BLaER1 (cell line): ENCODE measurements around the gene GPR62.

Experiments
- H3K27ac ChIP-seq: shearing (Covaris generic); formaldehyde crosslinking; 2 replicates; pipeline ENCODE4 v1.8.1; 2022
- H3K27me3 ChIP-seq: shearing (Covaris generic); formaldehyde crosslinking; 2 replicates; pipeline ENCODE4 v1.8.1; 2022
- H3K36me3 ChIP-seq: shearing (Covaris generic); formaldehyde crosslinking; 2 replicates; pipeline ENCODE4 v1.8.1; 2022
- H3K4me1 ChIP-seq: shearing (Covaris generic); formaldehyde crosslinking; 2 replicates; pipeline ENCODE4 v1.8.1; 2022
- H3K4me2 ChIP-seq: shearing (Covaris generic); formaldehyde crosslinking; 2 replicates; pipeline ENCODE4 v1.8.1; 2022
- H3K4me3 ChIP-seq: shearing (Covaris generic); formaldehyde crosslinking; 2 replicates; pipeline ENCODE4 v1.8.1; 2022
- H3K9ac ChIP-seq: shearing (Covaris generic); formaldehyde crosslinking; 2 replicates; pipeline ENCODE4 v1.8.1; 2022
- H3K9me3 ChIP-seq: shearing (Covaris generic); formaldehyde crosslinking; 2 replicates; pipeline ENCODE4 v1.8.1; 2022
- H4K20me1 ChIP-seq: shearing (Covaris generic); formaldehyde crosslinking; 2 replicates; pipeline ENCODE4 v1.8.1; 2022
- Cebpa-rat ChIP-seq: shearing (Covaris generic); IDR thresholded peaks from 2 replicates; pipeline ENCODE4 v1.8.1; 2022

Gene GPR62

DNA sequence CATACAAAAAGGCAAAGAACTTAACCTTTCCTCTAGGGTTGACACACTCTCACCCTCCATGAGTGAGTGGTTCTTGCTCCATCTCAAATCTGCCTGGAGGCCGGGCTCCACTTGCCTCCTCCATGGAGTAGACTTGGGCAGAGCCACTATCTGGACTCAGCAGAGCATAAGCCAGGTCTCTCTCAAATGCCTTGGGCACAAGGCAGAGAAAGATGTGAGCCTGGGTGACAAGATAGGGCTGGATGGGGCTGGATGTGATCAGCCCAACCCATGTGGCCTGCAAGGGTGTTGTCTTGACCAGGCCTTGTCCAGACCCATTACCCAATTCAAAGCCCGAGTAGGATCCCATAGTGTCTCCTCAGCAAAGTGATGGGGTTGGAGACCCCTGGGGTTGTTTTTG is 44.7 kb downstream of the GPR62 start:
- peak overlapping the region; percentile 23; the same call in 1 of the 2 replicates for H3K9ac ChIP-seq
- H3K27me3 ChIP-seq: no peaks in the 10 kb centered on the region
- peaks cover 39% of the 10 kb centered on the region for H3K4me1 ChIP-seq
- H3K9me3 ChIP-seq: no peaks in the 10 kb centered on the region
- H3K4me3 ChIP-seq: no peak overlapping the region
- no peak for TF ChIP-seq Cebpa-rat
- 0 out of 2 replicates have a peak overlapping the region, but pooled peaks have one; percentile 20 for H3K4me2 ChIP-seq
- peaks cover 3% of the 10 kb centered on the region for H3K36me3 ChIP-seq
- H4K20me1 ChIP-seq: peaks cover 1% of the 10 kb centered on the region; the same call in 1 of the 2 replicates
- H3K27ac ChIP-seq: peak overlapping the region; percentile 21; the same call in 1 of the 2 replicates

DNA sequence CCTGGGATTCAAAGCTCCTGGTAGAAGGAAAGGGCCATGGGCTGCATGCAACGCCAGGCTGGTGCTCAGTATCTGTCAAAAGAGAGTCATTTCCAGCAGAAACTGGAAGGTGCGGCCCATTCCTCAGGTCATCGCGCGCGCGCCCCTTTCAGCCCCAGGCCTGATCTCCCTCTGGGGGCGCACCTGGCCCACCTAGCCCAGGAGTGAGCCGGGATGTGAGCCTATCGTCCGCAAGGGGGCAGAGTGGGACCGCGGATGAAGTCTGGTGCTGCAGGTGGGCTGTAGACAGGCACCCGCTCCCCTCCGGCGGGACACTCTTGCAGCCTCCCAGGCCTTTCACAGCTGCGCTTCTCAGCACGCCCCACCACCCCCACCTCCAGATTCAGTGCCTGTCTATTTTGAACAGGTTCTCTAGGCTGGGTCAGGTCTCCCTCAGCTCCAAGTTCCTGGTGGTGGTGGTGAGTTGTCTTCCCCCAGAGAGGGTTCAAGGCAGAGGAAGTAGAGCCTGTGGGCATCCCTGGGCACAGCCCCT is 46.3 kb downstream of the GPR62 start:
- TF ChIP-seq Cebpa-rat: no peak
- H3K9ac ChIP-seq: 0 out of 2 replicates have a peak overlapping the region, but pooled peaks have one; percentile 4
- peak overlapping the region; percentile 67 for H3K4me2 ChIP-seq

DNA sequence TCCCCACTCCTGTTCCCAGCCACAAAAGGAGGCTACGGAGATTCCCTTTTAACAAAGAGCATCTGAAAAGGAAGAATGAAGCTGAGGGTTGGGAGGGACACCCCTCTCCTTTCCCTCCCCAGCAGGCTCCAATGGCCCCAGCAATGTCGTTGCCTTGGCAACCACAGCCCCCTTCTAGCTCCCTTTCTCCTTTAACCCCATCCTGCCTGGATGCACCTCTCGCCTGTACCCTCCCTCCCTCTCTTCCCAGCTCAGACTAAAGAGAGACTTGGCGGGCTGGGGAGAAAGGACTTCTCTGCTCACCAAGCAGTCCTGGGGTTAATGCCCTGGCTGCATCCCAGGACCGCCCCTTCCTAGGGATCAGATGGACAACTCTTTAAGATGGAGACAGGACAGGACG is 47.6 kb downstream of the GPR62 start:
- H3K27ac ChIP-seq: no peak overlapping the region
- H3K4me2 ChIP-seq: no peak overlapping the region
- H3K4me1 ChIP-seq: peaks cover 55% of the 10 kb centered on the region
- no peaks in the 10 kb centered on the region for H3K9me3 ChIP-seq
- H3K36me3 ChIP-seq: no peaks in the 10 kb centered on the region
- peak overlapping the region; percentile 4; the same call in 1 of the 2 replicates for H3K9ac ChIP-seq
- no peaks in the 10 kb centered on the region for H3K27me3 ChIP-seq
- no peak for TF ChIP-seq Cebpa-rat
- no peak overlapping the region for H3K4me3 ChIP-seq
- no peaks in the 10 kb centered on the region for H4K20me1 ChIP-seq

More for the DNA sequence above, 46.3 kb downstream of the GPR62 start:
- H3K36me3 ChIP-seq: no peaks in the 10 kb centered on the region
- no peaks in the 10 kb centered on the region for H3K27me3 ChIP-seq
- no peaks in the 10 kb centered on the region for H4K20me1 ChIP-seq
- H3K27ac ChIP-seq: no peak overlapping the region
- H3K4me1 ChIP-seq: peaks cover 51% of the 10 kb centered on the region
- H3K9me3 ChIP-seq: no peaks in the 10 kb centered on the region
- no peak overlapping the region for H3K4me3 ChIP-seq

DNA sequence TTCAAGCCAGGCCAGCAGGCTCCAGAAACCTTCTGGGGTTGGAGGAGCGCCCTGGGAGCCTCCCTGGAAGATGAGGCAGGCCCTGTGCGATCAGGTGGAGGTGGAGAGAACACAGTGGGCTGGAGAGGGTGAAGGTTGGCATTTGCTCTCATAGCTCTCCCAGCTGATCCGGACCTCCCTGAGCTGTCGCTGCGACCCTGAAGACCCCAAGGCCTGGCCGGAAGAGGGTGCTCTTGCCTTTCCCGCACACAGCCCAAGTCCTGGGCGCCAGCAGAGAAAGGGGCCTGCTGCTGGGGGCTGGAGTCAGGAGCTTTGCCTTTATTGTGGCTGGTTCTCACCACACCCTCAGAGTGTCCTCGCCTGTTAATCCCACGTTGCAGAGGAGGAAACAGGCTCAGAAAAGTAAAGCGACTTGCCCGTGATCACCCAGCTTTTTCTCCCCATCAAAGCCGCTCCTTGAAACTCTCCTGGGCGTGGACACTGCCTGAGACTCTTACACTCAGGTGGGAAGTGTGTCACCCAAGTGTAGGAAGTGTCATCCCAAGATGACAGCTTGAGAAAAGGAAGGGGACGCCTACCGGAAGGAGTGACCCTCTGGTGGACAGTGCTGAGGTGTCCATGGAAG is 49.1 kb downstream of the GPR62 start:
- Histone ChIP-seq H4K20me1 (no peaks in the 10 kb centered on the region), H3K36me3 (no peaks in the 10 kb centered on the region), H3K27ac (no peak overlapping the region), H3K4me2 (peak overlapping the region; percentile 76), H3K4me3 (no peak overlapping the region), H3K9ac (peak overlapping the region; percentile 48; the same call in 1 of the 2 replicates), H3K27me3 (no peaks in the 10 kb centered on the region), H3K9me3 (no peaks in the 10 kb centered on the region), H3K4me1 (peaks cover 55% of the 10 kb centered on the region)
- no peak for TF ChIP-seq Cebpa-rat

DNA sequence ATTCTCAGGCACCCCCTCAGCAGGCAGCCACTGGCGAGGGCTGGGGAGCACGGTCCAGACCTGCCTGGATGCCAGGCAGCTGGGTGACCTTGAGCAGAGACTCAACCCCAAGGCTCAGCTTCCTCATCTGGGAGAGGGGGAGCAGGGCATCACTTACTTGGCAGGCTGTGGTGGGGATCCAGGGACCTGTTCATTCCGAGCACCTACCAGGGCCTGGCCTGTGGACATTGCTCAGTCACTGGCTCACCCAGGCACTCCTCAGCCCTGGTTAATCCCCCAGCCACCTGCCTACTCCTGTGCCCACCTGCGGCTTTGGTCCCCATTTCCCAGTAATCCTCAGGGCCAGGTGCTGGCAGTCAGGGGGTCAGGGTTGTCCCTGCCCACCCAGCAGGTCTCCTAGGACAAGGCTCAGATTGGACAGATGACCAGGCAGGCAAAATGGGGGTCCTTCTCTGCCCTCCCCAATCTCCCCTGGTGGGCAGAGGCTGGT is 49.8 kb downstream of the GPR62 start:
- H3K36me3 ChIP-seq: no peaks in the 10 kb centered on the region
- peaks cover 54% of the 10 kb centered on the region for H3K4me1 ChIP-seq
- no peak for TF ChIP-seq Cebpa-rat
- no peak overlapping the region for H3K4me3 ChIP-seq
- peak overlapping the region; percentile 48 for H3K9ac ChIP-seq
- peak overlapping the region; percentile 64 for H3K27ac ChIP-seq
- H3K9me3 ChIP-seq: no peaks in the 10 kb centered on the region
- H4K20me1 ChIP-seq: no peaks in the 10 kb centered on the region
- H3K27me3 ChIP-seq: no peaks in the 10 kb centered on the region
- H3K4me2 ChIP-seq: peak overlapping the region; percentile 76

DNA sequence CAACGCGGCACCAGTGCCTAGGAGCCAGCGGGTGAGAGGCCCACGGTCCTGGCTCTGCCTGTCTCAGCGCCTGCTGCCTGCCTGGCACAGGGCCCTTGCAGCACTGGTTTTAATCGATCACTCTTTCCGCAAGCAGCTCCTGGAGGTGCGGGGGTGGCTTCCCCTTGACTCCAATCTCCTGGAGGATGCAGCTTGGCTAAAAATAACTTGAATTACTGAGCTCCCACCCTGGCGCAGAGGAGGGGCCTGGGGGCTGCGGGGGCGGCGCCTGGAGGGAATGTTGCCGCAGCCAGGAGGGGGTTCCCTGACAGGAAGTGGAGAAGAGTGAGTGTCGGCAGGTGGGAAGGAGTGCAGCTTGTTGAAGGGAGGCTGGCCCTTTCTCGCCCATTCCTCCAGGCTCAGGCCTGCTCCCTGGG is 50.4 kb downstream of the GPR62 start:
- peak overlapping the region; percentile 76 for H3K4me2 ChIP-seq
- no peak overlapping the region for H3K4me3 ChIP-seq
- no peaks in the 10 kb centered on the region for H3K27me3 ChIP-seq
- TF ChIP-seq Cebpa-rat: no peak
- no peaks in the 10 kb centered on the region for H3K9me3 ChIP-seq
- no peaks in the 10 kb centered on the region for H4K20me1 ChIP-seq
- H3K27ac ChIP-seq: peak overlapping the region; percentile 64
- H3K4me1 ChIP-seq: peaks cover 48% of the 10 kb centered on the region
- no peaks in the 10 kb centered on the region for H3K36me3 ChIP-seq
- H3K9ac ChIP-seq: peak overlapping the region; percentile 48

DNA sequence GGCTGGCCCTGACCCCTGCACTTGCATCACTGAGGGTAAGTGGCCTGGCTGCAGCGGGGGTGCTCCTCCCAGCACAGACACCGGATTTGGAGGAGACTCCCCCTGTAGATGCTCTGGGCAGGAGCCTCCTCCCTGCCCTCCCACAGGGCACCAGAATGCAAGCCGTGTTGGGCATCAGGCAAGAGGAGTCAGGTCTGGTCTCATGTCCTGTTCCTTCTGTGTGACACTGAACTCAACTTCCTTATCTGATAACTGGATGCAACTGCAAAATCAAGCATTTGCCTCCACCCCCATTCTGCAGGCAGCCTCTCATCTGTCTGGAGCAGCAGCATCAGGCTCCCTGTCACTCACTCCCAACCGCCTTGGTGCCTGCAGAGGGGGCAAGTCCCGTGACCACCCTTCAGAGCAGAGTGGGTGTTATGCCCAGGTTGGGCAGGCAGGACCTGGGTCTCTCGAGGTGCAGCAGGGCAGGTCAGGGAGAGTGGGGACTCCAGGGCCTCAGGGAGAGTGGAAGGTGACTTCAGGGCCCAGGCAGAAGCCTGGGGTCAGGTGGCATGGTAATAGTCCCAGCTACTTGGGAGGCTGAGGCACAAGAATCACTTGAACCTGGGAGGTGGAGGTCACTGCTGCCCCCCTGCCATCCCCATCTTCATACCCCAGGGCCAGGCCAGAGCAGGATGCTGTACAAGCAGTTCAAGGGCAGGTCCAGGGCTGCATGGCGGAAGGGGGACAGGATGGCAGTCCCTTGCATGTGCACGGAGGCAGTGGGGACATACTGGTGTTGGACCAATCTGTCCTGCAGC is 51.0 kb downstream of the GPR62 start:
- Histone ChIP-seq H3K36me3 (no peaks in the 10 kb centered on the region), H3K9ac (peak overlapping the region; percentile 48), H3K9me3 (no peaks in the 10 kb centered on the region), H3K4me2 (peak overlapping the region; percentile 76), H3K27me3 (no peaks in the 10 kb centered on the region), H3K27ac (0 out of 2 replicates have a peak overlapping the region, but pooled peaks have one; percentile 64), H3K4me1 (peaks cover 46% of the 10 kb centered on the region), H3K4me3 (no peak overlapping the region), H4K20me1 (no peaks in the 10 kb centered on the region)
- no peak for TF ChIP-seq Cebpa-rat

DNA sequence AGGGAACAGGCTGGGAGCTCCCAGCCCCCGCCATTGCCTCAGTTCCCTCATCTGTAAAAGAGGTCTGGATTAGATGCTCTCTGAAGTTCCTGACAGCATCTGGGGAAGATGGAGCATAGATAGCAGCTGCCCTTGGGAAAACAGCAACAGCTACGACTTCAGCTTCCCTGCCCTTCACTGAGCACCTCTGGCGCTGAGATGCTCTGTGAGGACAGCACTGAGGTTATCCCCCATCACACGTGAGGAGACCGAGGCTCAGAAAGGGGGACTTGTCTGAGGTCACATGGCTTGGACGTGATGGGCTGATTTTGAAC is 51.6 kb downstream of the GPR62 start:
- no peak overlapping the region for H3K27ac ChIP-seq
- TF ChIP-seq Cebpa-rat: no peak
- no peak overlapping the region for H3K4me3 ChIP-seq
- no peaks in the 10 kb centered on the region for H3K36me3 ChIP-seq
- H3K4me2 ChIP-seq: peak overlapping the region; percentile 76
- H4K20me1 ChIP-seq: no peaks in the 10 kb centered on the region
- H3K4me1 ChIP-seq: peaks cover 40% of the 10 kb centered on the region
- no peaks in the 10 kb centered on the region for H3K27me3 ChIP-seq
- no peaks in the 10 kb centered on the region for H3K9me3 ChIP-seq
- no peak overlapping the region for H3K9ac ChIP-seq
